Measurements from ENCODE around the gene PPP1R13L.

Gene PPP1R13L

DNA sequence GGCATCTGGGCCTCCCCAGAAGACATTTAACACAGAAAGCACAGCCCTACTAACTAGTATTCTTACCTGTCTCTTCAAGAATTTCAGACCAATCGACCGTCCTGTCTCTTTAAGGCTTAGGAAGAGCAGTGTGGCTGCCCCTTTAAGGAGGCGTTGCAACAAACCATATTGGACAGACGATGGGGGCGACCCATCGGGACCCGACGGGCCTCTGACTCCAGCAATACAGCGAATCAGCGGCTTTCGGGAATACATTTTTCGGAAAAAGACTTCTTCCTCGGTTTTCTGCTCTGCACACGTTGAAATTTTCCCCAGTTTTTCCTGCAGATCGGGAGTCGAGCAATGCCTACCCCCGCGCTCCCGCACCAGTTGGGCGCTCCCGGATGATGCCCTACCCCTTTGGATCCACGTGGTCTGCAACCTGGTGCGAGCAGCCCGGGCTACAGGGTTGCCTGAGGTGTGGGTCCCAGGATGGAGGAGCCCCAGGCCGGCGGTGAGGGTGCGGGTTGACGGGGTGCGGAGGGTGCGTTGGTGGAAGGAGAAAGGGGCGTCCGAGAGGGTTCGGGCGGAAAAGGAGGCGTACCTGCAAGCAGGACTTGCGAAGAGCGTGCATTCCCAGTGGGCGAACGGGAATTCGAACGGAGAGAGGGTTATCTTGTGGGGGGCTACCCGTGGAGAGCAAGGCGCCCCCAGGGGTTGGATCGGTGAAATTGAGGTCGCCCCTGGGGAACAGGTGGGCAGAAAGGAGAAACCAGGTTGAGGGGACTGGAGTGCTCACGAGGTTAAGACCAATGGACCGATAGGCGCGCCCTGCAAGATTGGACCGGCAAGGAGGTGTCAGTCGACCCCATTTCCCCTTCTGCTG lies 1.6 kb upstream of the PPP1R13L start, which contains the start of gene POLR1G:
Gene POLR1G (plus strand): TSS at position 419 of the 865 bp plus-strand sequence. CDS start 53 bp downstream, at position 472.
- DNase-seq, result peak; percentile 67

DNA sequence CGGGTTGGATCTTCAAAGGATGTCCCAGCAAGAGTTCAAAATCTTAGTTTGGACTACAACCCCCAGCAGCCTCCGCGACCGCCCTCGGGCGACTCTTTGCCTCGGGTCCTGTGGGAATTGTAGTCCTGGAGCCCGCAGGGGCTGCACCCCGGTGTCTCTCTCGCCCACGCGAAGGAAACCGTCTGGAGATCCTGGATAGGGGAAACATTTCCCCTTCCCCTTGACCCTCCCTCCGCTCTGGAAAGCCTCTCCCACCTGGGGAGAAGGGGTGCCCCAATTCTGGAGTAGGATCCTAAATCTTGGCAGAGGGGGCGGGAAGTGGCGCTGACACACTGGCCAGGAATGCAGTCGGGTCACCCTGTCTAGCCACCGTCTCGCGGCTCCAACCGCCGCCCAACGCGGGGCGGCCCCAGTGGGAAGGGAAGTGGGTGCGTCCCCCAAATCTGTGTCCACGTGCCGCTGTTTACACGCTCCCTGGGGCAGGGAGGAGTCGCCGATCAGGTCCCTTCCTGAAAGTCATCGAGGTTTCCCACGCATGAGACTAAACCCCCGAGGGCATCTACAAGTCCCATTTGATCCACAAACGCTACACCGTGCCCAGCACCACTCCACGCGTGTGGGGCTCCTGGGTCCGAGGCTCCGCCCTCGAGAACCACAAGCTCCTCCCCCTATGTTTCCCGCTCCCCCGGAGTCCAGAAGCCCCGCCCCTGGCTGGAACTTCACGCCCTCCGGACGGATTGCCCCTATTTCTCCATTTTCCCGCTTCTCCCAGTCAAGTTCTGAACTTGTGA lies 761 bp upstream of the PPP1R13L start:
- DNase-seq, result peak; percentile 77

DNA sequence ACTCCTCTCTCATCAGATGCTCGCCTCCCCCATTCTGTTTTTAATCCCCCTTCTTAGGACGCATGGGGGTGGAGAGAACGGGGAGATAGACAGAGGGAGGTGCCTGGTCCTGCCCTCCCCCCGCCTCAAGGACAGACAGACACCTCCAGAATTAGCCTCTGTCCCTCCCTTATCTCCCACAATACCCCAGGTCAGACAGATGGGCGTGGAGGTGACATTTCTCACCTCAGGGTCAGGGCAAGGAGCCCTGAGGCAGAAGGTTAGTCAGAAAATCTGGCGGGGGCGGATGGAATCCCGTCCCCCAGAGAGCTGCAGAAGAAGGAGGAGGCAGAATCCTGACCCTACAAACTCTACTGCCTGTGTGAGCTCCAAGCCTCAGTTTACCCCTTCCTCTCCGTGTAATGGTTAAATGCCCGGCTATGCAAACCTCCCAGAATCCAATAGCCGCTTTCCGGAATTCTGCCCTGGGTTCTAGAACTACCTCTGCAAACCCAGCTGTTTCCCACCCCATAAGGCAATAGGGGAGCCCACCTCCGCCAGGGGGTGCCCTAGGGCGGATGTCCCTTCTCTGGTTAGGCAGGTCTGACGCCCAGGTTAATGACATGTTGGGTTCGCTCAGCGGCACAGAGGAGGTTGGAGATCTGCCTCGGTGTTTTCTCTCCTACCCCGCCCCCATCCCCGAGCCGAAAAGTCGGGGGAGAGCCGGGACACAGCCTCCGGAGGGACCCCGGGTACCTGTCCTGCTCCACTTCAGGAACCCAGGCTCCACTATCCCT lies 900 bp downstream of the PPP1R13L start:
- peak; percentile 36 for DNase-seq

DNA sequence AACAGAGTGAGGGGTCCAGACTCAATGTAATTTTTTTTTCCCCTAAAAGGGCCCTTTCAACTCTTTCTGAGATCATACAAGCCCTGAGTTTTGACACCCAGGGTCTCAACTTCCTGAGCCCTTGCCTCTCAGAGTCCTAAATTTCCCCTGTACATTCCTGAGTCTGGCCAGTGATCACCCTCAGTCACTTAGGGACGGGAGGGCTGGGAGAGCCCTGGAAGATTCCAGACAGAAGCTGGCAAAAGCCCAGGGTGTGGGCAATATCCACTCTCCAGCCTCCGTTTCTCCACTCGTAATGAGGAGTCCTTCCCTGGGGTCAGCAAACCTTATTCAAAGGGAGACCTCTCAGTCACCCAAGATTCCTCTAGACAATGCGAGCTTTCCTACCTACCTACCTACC lies 1.6 kb downstream of the PPP1R13L start:
- no peak for DNase-seq

DNA sequence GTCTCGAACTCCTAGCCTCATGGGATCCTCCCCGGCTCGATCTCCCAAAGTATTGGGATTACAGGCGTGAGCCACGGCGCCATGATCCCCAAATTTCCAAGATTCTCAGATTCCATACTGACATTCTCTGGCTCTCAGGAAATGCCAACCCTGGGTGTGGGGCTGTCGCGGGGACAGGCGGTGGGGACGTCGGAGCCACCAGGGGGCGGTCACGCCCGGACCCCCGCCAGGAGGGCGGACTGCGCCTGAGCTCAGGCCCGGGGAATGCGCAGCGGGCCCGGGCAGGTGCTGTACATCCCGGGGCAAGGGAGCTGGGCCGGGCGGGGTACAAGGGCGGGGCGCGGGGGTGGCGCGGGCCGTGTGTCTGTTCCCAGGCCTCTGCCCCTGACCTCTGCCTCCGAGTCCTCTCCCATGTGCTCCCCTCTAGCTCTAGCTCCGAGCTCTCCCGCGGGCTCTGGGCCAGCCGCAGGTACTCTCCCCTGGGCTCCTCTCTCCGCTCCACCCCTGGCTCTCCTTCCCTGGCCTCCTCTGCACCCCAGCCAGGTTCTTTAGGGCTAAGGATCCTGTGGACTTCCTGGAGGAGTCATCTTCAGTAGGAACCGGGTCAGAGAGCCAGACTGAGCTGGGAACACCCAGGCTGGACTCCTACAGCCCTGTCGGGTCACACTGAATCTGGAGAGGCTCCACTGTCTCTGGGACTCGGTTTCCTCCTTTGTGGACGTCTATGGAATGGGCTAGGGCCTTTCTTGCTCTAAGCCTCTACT lies 2.4 kb downstream of the PPP1R13L start:
- peak; percentile 12 for DNase-seq

DNA sequence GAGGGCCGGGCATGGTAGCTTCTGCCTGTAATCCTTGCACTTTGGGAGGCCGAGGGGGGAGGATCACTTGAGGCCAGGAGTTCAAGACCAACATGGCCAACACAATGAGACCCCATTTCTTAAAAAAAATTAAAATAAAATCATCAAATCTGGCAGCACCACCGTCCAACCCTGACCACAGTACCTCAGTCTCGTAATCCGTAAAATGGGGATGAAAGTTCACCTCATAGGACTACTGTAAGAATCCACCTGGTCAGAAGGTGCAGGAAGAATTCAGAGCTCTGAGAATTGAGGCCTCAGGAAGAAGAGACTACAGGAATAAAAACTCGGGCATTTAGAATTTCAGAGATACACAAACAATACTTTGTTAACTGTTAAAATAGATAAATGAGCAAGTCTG lies 3.1 kb downstream of the PPP1R13L start:
- no peak for DNase-seq

DNA sequence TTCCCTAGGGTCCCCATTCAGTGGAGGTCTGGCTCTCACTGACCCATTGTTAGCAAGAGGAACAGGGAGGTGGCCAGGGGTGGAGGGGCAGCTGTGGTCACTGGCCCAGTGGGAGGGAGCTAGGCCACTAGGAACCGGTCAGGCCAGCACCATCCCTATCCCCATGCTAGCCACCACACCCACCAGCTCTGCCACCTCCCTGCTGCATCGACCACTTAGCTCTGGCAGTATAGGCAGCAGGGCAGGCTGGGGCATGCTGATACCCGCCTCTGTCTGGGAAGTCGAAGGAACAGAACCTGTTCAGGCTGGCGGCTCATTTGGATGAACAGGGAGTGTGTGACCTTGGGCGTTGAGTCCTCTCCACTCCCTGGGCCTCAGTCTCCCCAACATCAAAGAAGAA lies 4.7 kb downstream of the PPP1R13L start:
- no peak for DNase-seq

DNA sequence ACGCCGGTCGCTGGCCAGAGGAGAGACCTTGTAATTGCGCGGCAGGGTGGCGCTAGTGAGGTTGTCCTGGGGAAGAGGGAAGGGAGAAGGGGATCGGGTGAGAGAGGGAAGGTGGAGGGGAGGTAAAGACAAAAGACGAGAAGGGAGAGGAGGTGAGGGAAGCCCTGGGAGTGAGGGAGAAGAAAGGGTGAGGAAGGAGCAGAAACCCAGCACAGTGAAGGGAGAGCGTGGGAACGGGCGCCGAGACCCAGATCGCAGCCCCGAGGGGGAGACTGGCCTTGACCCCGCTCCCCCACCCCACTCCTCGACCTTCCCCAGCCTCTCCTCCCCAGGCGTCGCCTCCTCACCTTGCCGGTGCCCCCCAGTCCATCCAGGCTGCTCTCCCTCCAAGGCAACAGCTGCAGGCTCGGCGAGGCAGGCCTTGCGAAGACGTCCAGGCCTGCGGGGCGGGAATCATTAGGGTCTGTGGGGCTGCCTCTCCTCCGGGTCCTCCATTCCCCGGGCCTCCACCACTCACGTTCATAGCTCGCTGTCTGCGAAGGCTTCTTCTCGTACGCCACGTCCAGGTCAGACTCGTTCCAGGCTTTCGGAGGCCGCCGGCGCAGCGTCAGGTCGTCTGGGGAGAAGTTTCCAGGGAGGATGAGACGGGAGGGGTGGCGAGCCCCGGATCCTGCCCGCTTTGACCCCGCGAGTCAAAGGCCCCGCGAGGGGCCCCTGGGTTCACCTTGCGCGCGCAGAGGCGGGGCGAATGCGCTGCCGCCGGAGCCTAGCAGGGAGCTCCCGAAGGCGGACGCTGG lies 8.8 kb downstream of the PPP1R13L start:
- no peak for DNase-seq

DNA sequence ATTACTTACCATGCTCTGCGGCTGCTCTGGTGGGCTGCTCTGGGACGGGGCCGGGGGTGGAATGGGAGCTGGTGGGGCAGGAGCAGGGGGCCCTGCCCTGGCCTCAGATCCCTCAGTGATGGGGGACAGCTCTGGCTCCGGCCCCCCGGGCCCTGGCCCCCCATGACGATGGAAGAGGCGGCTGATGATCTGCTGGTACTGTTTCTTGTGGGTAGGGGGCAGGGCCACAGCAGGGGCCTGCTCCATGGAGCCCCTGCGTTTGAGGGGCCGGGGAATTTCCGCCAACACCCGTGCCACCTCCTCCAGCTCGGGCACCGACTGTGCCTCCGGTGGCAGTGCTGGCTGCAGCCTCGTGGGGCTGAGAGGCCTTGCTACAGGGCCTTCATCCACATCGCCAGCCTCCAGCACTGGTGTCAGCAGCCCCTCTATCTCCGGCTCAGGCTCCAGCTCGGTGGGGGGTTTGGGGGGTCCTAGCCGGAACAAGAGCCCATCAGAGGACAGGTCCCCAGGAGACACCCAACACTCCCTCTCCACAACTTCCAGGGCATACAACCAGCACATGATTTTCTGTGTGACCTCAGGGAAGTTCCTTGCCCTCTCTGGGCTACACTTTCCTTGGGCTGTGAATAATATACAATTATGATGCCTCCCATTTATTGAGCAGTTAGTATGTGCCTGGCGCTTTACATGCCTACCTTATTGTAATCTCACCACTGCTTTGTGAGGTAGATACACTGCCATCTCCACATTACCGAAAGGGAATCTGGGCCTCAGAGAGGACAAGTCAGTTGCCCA lies 12.8 kb downstream of the PPP1R13L start:
- DNase-seq, result no peak

DNA sequence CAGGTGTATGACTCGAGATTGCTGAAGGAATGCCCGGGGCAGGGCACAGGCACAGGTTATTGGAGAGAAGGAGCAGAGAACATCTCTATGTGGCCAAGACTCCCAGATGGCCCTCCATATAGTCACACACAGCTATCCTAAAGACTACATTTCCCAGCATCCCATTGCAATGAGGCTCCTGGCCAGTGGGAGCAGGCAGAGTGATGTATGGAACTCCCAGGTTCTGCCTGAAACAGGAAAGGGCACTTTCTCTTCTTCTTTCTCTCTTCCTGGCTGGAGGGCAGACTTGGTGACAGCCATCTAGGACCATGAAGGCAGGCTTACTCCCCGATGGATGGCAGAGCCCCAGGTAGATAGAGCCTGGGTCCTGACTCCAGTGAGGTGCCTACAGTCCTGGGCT lies 13.5 kb downstream of the PPP1R13L start:
- no peak for DNase-seq

DNA sequence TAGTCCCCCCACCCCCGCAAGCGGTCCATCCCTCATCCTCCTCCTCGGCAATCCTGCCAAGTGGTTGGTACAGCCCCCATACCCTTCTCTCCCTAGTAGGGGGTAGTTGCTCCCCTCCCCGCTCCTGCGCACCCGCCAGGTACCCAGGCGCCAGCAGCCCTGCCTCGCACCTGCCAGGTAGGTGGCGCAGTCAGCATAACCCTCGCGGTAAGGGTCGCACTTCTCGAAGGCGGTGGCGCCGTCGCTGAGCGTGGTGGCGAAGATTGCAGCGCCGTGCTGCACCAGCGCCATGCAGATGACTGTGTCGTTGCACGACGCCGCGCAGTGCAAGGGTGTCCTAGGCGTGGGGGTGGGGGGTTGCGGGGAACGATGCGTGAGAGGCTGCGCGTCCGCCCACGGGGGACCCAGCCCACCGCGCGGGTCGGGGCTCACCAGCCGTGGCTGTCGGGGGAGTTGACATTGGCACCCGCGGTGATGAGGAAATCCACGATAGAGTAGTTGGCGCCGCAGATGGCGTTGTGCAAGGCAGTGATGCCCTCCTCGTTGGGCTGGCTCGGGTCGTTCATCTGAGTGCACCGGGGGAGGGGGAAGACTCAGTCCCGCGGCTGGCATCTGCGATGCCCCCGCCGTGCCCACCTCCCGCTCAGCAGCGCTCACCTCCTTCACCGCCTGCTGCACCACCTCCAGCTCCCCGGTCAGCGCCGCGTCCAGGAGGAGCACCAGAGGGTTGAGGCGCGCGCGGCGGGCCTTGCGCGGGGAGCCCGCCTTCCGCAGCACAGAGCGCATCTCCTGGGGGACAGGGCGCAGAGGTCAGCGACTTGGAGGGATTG lies 19.3 kb downstream of the PPP1R13L start:
- DNase-seq, result no peak

DNA sequence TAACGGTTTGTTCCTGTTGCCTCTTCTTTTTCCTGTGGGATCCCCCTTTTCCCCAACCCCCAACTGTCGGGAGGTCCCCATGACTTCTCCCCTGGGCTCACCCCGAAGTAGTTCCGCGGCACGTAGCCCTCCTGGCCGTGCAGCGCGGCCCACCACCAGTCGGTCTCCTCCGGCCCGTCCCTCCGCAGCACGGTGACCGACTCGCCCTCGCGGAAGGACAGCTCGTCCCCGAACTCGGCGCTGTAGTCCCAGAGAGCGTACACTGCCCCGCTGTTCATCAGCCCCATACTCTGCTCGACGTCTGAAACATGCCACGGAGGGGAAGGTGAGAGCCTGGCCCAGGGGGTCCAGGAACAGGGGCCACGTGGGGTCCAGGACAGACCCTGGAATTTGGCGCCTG lies 22.4 kb downstream of the PPP1R13L start:
- no peak for DNase-seq

DNA sequence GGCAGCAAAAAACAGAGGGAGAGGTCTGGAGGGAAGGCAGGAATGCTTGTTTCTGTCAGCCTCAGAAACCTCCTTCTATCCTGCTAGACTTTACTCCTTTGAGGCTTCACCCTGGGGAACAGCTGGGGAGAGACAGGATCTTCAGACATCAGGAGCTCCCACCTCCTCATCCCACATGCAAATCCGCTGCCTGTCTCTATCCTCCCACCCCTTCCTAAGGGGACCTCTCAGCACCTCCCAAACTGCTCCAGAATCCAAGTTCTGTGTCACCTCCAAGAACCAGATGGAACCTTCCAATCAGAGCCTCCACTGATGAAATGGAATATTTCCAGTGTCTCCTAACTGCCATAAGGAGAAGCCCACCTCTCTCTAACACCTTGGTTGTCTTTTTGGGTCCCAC lies 24.8 kb downstream of the PPP1R13L start:
- DNase-seq, result no peak

DNA sequence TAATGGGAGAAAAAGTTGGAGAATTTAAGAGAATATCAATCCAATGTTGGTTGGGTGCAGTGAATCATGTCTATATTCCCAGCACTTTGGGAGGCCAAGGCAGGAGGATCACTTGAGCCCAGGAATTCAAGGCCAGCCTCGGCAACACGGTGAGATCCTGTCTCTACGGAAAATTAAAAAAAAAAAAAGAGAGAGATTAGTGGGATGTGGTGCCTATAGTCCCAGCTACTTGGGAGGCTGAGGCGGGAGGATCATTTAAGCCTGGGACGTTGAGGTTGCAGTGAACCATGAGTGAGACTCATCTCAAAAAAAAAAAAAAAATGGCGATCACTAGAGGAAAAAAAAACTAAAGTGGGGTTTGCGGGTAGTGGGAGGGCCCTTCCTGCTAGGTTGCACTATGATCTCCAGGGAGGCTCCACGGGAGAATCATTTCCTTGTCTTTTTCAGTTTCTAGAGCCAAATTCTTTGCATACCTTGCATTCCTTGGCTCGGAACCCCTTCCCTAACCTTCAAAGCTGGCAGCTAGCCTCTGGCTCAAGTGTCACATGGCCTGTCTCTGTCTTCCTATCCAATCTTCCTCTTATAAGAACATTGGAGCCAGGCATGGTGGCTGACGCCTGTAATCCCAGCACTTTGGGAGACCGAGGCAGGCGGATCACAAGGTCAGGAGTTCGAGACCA lies 28.7 kb downstream of the PPP1R13L start:
- DNase-seq, result no peak

DNA sequence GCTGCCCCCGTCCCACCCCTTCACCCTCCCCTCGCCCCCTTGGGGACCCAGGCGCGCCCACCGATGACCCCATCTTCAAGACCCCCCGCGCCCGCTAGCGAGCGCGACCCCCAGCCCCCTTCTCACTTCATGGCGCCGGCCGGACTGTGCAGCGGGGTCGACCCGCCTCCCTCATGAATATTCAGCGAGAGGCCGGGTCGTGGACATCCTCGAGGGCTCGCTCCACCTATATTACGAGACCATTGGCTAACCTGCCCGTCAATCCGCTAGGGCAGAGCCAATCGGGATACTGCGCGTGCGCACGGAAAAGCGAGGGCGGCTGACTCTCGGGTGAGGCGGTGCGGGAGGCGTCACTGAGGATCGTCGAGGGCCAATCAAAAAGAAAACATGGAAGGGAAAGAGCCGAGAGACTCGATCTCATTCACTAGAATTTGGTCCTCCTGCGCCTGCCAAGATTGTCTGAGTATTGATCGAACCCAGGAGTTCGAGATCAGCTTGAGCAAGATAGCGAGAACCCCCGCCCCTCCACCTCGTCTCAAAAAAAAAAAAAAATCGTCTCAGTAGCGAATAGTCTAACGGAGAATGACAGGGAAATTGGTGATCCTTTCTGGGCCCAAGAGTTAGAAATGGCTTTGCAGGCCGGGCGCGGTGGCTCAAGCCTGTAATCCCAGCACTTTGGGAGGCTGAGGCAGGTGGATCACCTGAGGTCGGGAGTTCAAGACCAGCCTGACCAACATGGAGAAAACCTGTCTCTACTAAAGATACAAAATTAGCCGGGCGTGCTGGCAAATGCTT lies 34.3 kb downstream of the PPP1R13L start, which contains the start of gene ERCC2:
Gene ERCC2 (minus strand): TSS at position 164 of the 795 bp plus-strand sequence. CDS start 33 bp downstream, at position 131.
- DNase-seq, result peak; percentile 99

DNA sequence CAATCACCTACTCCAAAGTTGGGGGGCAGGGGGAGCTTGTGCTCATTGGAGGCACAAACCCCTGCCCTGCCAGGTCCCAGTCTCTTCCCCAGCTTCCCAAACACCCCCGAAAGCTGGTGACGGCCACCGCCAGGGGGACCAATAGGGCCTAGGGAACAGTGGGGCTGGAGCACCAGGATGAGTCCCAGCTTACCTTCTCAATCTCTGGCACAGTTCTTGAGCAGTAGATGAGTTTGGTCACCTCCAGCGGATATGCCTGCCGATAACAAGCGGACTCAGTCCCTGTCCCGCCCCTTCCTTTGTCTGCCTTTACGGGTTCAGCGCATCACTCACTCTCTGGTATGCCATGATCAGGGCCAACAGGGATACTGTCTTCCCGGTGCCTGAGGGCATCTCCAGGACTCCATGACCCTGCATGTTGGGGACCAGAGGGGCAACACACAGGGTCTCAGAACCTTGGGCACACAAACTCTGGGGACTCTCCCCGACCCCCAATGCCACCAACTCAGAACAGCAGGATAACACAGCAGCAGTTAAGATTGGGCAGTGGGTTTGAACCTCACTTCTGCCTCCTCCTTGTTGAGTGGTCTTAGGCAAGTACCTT lies 36.0 kb downstream of the PPP1R13L start:
- DNase-seq, result no peak

DNA sequence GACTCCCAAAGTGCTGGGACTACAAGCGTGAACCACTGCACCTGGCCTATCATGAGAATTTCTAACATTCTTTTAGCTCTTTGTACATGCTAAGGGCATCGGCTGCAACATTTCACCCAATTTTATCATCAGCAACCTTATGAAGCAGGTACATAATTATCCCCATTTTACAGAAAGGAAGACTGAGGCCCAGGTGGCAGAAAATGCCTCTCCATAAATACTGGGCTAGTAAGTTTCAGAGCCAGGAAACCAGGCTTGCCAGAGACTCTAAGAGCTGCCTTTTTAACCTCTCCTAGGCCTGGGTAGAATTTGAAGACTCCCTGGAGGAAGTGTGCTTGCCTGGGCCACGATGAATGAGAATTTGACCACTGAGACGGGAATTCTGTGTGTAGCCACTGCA lies 36.7 kb downstream of the PPP1R13L start:
- DNase-seq, result no peak

DNA sequence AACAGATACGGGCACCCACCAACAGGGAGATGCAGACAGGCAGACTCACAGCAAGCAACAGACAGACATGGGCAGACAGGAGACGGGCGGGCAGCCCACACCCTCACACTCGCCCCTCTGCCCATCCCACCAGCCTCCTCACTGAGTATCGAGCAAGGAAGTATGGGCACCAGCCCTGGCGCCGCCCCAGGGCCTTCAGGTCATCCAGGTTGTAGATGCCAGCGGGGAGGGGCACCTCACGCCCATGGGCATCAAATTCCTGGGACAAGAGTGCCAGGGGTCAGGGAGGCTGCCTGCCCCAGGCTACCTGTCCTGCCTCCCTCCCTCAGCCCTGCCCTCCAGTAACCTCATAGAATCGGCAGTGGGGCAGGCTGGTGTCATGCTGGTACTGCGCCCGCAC lies 40.2 kb downstream of the PPP1R13L start:
- no peak for DNase-seq
